ENCODE data around the gene METTL21C.

- TF ChIP-seq CTCF (conservative IDR thresholded peaks at IDR 0.05; ENCODE audit: low read depth, low read length) (no peak), EZH2 (IDR thresholded peaks at IDR 0.05; ENCODE audit: borderline replicate concordance, low read depth, low read length, poor library complexity, severe bottlenecking) (no peak)
Measured at GRCh38 chr13:102638741-102639140, 56.1 kb downstream of the METTL21C start.
